ENCODE data around the gene CNIH2.

Gene CNIH2

GRCh38 chr11:66333220-66333877 lies 55.4 kb downstream of the CNIH2 start:
- no peak for DNase-seq
